Measurements from ENCODE around the gene PLK5. TPM values are rescaled to one million over a fixed set of nuclear protein-coding genes. Genes with fewer than 3 reads are reported as not detected.
"Not testable (repeated sequence)": the region's sequence is repeated elsewhere in the genome, so short reads cannot be mapped to it uniquely, and the experiment has no call there.

Gene PLK5
- total RNA-seq (not detected), total RNA-seq (0 reads per million in 2 donors)

GRCh38 chr19:1523412-1524286 is at the start of gene PLK5:
Gene PLK5 (plus strand): TSS chr19:1524077. CDS start chr19:1526997, 2,920 bp downstream.
- ATAC-seq: peak; percentile 14
- peaks cover 9% of the 10 kb centered on the region for H3K4me1 Mint-ChIP-seq

GRCh38 chr19:1474765-1475351 is 49.0 kb upstream of the PLK5 start:
- Mint-ChIP-seq H3K4me3 (no peak overlapping the region), H3K36me3 (ENCODE audit: low read depth) (peaks cover 3% of the 10 kb centered on the region), H3K27ac (no peak overlapping the region), H3K4me1 (peaks cover 14% of the 10 kb centered on the region), H3K27me3 (no peaks in the 10 kb centered on the region)
- ATAC-seq: no peak
- no peak for DNase-seq
- H3K9me3 ChIP-seq (ENCODE audit: control insufficient read depth, low read length, poor library complexity, severe bottlenecking): no peaks in the 10 kb centered on the region

More at GRCh38 chr19:1523412-1524286, at the start of gene PLK5:
- H3K36me3 Mint-ChIP-seq (ENCODE audit: low read depth): peaks cover 8% of the 10 kb centered on the region
- no peak within 1 kb of the TSS for H3K27ac Mint-ChIP-seq
- peak within 1 kb of the TSS; percentile 55 for H3K4me3 Mint-ChIP-seq
- H3K9me3 ChIP-seq (ENCODE audit: control insufficient read depth, low read length, poor library complexity, severe bottlenecking): no peaks in the 10 kb centered on the region
- H3K27me3 Mint-ChIP-seq: peaks cover 31% of the 10 kb centered on the region
- DNase-seq: no peak

- peaks cover 4% of the 10 kb centered on the region for H3K36me3 Mint-ChIP-seq (ENCODE audit: low read depth)
- no peaks in the 10 kb centered on the region for H3K9me3 ChIP-seq (ENCODE audit: control insufficient read depth, low read length, poor library complexity, severe bottlenecking)
- no peak for DNase-seq
- no peak for ATAC-seq
- H3K27ac Mint-ChIP-seq: no peak overlapping the region
- no peaks in the 10 kb centered on the region for H3K27me3 Mint-ChIP-seq
- peaks cover 16% of the 10 kb centered on the region for H3K4me1 Mint-ChIP-seq
- no peak overlapping the region for H3K4me3 Mint-ChIP-seq
These were observed 48.0 kb upstream of the PLK5 start for GRCh38 chr19:1475751-1476437.

GRCh38 chr19:1477056-1477455 is 46.8 kb upstream of the PLK5 start:
- H3K27me3 Mint-ChIP-seq; ATAC-seq; H3K9me3 ChIP-seq (ENCODE audit: control insufficient read depth, low read length, poor library complexity, severe bottlenecking); H3K36me3 Mint-ChIP-seq (ENCODE audit: low read depth); DNase-seq: not testable (repeated sequence)
- peak overlapping the region; percentile 96 for H3K4me3 Mint-ChIP-seq
- peaks cover 14% of the 10 kb centered on the region for H3K4me1 Mint-ChIP-seq
- peak overlapping the region; percentile 37 for H3K27ac Mint-ChIP-seq

DNA sequence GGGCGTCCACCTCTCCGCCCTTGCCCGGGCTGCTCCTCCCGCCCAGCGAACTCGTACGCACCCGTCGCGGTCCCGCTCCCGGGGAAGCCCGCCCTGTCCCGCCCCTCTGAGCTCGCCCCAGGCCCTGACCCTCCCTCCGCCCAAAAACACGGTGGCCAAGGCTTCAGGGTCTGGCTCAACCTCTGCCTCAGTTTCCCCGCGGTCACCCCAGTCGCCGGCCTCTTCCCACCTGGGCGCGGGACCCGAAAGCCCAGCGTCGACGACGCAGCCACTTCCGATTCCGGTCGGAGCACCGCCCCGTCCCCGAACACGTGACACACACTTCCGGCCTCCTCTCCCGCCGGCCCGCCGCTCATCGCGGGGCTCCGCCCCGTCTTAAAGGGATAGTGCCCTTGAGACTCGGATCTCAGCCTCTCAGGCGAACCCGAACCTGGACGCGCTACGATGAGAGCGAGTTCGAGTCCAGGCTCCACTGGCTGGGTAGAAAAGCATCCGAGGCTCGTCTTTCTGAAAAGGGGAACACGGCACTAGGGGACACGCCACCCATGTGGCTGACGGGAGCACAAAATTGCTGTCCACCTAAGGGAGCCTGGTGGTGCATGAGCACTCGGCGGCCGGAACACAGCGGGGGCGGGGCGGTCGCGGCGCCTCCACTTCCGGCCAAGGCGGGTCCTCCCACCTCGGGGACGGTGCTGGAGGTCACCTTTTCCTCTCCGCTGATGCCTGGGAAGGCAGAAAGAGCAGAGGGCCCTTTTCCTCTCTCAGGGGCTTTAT is 44.8 kb upstream of the PLK5 start, which contains the start of gene C19orf25:
C19orf25 (minus strand) TSS at position 282 of the 774 bp plus-strand sequence. CDS start 312 bp downstream, outside the sequence.
- ATAC-seq (peak; percentile 99), DNase-seq (peak; percentile 81 to 85 (median 84))
- peak within 1 kb of the TSS; percentile 89 for H3K27ac Mint-ChIP-seq
- H3K4me1 Mint-ChIP-seq: peaks cover 14% of the 10 kb centered on the region
- H3K27me3 Mint-ChIP-seq: no peaks in the 10 kb centered on the region
- peak within 1 kb of the TSS; percentile 96 for H3K4me3 Mint-ChIP-seq
- no peaks in the 10 kb centered on the region for H3K9me3 ChIP-seq (ENCODE audit: control insufficient read depth, low read length, poor library complexity, severe bottlenecking)
- peaks cover 4% of the 10 kb centered on the region for H3K36me3 Mint-ChIP-seq (ENCODE audit: low read depth)

DNA sequence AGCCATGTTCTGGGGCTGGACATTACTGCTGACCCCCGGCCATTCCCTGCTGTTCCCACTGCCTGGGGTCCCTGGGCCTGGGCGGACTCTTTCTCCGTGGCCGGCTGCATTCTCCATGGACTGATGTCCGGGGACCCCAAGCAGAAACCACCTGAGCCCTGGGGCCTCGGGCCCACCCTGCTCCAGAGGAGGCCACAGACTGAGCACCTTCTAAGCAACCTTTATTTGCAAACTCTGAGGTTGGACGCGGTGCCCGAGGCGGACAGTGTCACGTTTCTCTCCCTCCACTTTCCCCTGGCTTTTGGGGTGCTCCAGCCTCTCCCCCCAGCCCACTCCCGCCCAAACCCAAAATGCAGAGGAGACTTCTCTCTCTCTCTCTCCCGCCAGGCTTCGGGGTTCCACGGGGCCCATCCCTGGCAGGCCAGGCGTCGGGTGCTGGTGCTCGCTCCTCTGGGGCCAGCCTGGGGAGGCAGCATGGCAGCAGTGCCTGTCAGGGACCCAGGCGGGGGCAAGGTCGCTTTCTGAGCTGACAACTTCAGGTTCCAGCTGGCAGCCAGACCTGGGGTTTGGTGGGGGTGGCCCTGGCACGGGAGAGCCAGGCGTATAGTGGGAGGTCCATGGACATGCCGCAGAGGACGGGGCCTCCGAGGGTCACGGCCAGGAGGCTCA is 42.5 kb upstream of the PLK5 start:
- no peak for DNase-seq
- peaks cover 14% of the 10 kb centered on the region for H3K4me1 Mint-ChIP-seq
- peaks cover 4% of the 10 kb centered on the region for H3K36me3 Mint-ChIP-seq (ENCODE audit: low read depth)
- H3K27me3 Mint-ChIP-seq: no peaks in the 10 kb centered on the region
- ATAC-seq: no peak
- H3K27ac Mint-ChIP-seq: no peak overlapping the region
- H3K9me3 ChIP-seq (ENCODE audit: control insufficient read depth, low read length, poor library complexity, severe bottlenecking): no peaks in the 10 kb centered on the region
- no peak overlapping the region for H3K4me3 Mint-ChIP-seq

DNA sequence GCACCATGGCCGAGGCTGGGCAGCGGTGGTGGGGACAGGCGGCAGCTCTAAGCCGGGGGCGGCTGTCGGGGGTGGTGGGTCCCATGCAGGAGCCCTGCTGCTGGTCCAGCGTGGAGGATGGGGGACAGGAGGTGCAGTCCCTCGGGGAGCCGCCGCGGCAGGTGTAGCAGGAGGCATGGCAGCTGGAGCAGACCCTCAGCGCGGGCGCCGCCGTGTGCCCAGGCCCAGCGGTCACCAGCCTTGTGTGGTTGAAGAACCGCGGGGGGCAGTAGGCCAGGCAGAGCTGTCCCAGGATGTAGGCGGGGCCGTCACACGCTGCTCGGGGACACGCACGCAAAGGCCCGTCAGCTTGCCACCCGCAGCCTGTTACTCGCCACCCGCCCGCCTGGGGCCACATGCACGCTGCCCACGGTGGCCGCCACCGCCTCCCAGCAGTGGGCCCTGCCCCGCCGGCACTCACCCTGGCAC is 42.0 kb upstream of the PLK5 start:
- no peak for ATAC-seq
- no peak overlapping the region for H3K27ac Mint-ChIP-seq
- no peaks in the 10 kb centered on the region for H3K9me3 ChIP-seq (ENCODE audit: control insufficient read depth, low read length, poor library complexity, severe bottlenecking)
- H3K27me3 Mint-ChIP-seq: no peaks in the 10 kb centered on the region
- no peak overlapping the region for H3K4me3 Mint-ChIP-seq
- no peak for DNase-seq
- H3K36me3 Mint-ChIP-seq (ENCODE audit: low read depth): peaks cover 4% of the 10 kb centered on the region
- H3K4me1 Mint-ChIP-seq: peaks cover 14% of the 10 kb centered on the region

DNA sequence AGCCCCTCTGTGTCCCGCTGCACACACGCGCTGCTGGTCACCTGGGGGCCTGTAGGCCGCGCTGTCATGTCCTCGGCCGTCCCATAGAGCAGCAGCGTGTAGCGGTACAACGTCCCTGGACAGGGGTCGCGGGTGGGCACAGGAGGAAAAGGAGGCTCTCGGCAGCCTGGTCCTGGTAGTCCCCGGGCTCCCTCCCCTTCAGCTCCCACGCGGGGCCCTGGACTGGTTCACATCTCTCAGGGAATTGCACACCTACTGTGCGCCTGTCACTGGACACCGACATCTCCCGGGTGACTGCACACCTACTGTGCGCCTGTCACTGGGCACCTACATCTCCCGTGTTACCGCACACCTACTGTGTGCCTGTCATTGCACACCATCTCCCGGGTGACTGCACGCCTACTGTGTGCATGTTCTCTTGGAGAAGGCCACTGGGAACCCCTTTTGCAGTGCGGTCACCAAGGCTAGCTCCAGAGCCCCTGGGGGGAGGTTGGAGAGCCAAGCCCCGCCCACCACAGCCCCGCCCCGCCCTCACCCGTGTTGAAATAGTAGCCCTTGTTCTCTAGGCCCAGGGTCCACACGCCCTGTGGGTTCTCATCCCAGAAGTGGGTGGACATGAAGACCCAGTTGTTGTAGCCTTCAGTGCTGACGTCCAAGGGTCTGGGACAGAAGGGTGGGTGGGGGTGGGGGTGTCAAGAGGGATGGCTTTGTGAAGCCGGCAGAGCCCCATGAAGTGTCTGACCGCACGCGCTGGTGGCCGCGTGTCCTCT is 41.3 kb upstream of the PLK5 start:
- no peak for ATAC-seq
- no peak for DNase-seq

DNA sequence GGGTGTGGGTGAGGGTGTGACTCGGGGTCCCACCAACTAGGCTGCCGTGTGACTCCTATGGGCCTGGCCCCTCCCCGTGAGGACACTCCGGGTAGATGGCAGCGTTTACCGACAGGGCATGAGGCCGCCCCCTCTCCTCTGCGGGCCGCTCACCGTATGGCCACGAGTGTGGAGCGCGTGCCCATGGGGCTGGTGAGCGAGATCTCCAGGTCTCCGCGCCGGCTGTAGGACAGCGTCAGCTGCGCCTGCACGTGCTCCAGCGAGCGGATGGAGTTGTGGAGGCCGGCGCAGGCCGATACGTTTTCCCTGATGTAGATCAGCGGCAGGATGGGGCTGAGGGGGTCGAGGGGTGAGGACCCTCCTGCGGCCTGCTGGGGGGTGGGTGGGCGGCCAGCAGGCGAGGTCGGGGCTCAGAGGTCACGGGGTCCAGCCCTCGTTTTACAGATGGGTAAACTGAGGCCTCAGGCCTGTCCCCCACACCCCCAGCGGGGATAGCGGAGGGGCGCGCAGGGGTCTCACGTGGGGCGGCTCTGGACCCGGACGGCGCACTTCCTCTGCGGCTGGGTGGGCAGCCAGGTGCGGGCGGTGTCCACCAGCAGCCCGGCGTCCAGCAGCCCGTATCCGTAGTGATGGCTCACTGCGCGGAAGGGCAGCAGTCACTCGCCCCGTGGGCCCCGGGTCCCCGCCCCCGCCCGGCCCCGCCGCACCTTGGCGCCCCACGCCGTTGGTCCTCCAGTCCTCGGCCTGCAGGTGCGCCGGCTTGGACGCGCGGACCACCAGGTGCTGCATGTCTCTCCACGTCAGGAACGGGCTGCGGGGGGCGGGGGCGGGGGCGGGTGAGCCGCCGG is 40.5 kb upstream of the PLK5 start:
- Mint-ChIP-seq H3K36me3 (ENCODE audit: low read depth) (peaks cover 4% of the 10 kb centered on the region), H3K4me3 (no peak overlapping the region), H3K4me1 (peaks cover 12% of the 10 kb centered on the region), H3K27me3 (no peaks in the 10 kb centered on the region), H3K27ac (no peak overlapping the region)
- no peaks in the 10 kb centered on the region for H3K9me3 ChIP-seq (ENCODE audit: control insufficient read depth, low read length, poor library complexity, severe bottlenecking)
- ATAC-seq (no peak), DNase-seq (no peak)

More for the DNA sequence above, 41.3 kb upstream of the PLK5 start:
- H3K27me3 Mint-ChIP-seq: no peaks in the 10 kb centered on the region
- peaks cover 12% of the 10 kb centered on the region for H3K4me1 Mint-ChIP-seq
- no peak overlapping the region for H3K27ac Mint-ChIP-seq
- H3K4me3 Mint-ChIP-seq: no peak overlapping the region
- peaks cover 4% of the 10 kb centered on the region for H3K36me3 Mint-ChIP-seq (ENCODE audit: low read depth)
- no peaks in the 10 kb centered on the region for H3K9me3 ChIP-seq (ENCODE audit: control insufficient read depth, low read length, poor library complexity, severe bottlenecking)

- ATAC-seq (no peak), DNase-seq (no peak)
- Mint-ChIP-seq H3K4me1 (peaks cover 11% of the 10 kb centered on the region), H3K36me3 (ENCODE audit: low read depth) (peaks cover 3% of the 10 kb centered on the region), H3K27ac (no peak overlapping the region), H3K27me3 (no peaks in the 10 kb centered on the region), H3K4me3 (no peak overlapping the region)
- no peaks in the 10 kb centered on the region for H3K9me3 ChIP-seq (ENCODE audit: control insufficient read depth, low read length, poor library complexity, severe bottlenecking)
These were observed 39.9 kb upstream of the PLK5 start for GRCh38 chr19:1483979-1484428.
